NCI-H1417 treated with DMSO at 0.1 percent for 48 hours (cell line): ENCODE data around the gene RAB28.

Experiments
- DNase-seq: peaks from one replicate; lab custom pipeline; 2025; lab: John Stamatoyannopoulos, UW

RAB28 gene

GRCh38 chr4:13368217-13368616 is 115.9 kb downstream of the RAB28 start:
- no peak for DNase-seq

- DNase-seq = no peak
These were observed 116.4 kb downstream of the RAB28 start for GRCh38 chr4:13367691-13368090.

- no peak for DNase-seq
These were observed 116.9 kb downstream of the RAB28 start for GRCh38 chr4:13367244-13367643.

- DNase-seq = no peak
These were observed 118.9 kb downstream of the RAB28 start for GRCh38 chr4:13365195-13365594.

GRCh38 chr4:13364653-13365052 is 119.5 kb downstream of the RAB28 start:
- DNase-seq = no peak

- DNase-seq = no peak
These were observed 120.0 kb downstream of the RAB28 start for GRCh38 chr4:13364172-13364571.

GRCh38 chr4:13359809-13360208 is 124.3 kb downstream of the RAB28 start:
- no peak for DNase-seq

- no peak for DNase-seq
These were observed 128.8 kb downstream of the RAB28 start for GRCh38 chr4:13355111-13355880.

- no peak for DNase-seq
These were observed 135.0 kb downstream of the RAB28 start for GRCh38 chr4:13349096-13349495.

GRCh38 chr4:13348216-13348615 is 135.9 kb downstream of the RAB28 start:
- no peak for DNase-seq

- DNase-seq = no peak
These were observed 136.5 kb downstream of the RAB28 start for GRCh38 chr4:13347517-13348125.

GRCh38 chr4:13344216-13344615 is 139.9 kb downstream of the RAB28 start:
- DNase-seq = no peak

- DNase-seq = no peak
These were observed 143.5 kb downstream of the RAB28 start for GRCh38 chr4:13340672-13341071.

- DNase-seq = no peak
These were observed 152.3 kb downstream of the RAB28 start for GRCh38 chr4:13331827-13332226.

GRCh38 chr4:13329963-13330362 is 154.2 kb downstream of the RAB28 start:
- no peak for DNase-seq

GRCh38 chr4:13329340-13329850 is 154.7 kb downstream of the RAB28 start:
- no peak for DNase-seq

- no peak for DNase-seq
These were observed 155.5 kb downstream of the RAB28 start for GRCh38 chr4:13328591-13328990.

GRCh38 chr4:13327991-13328390 is 156.1 kb downstream of the RAB28 start:
- no peak for DNase-seq

- DNase-seq = no peak
These were observed 158.4 kb downstream of the RAB28 start for GRCh38 chr4:13325744-13326143.

- DNase-seq = no peak
These were observed 160.2 kb downstream of the RAB28 start for GRCh38 chr4:13323921-13324320.

GRCh38 chr4:13322681-13323101 is 161.4 kb downstream of the RAB28 start:
- DNase-seq = no peak
